Activated T-cell treated with anti-CD3 and anti-CD28 coated beads for 1 hour (primary cell): ENCODE data around the gene AIFM2.
A peak's percentile ranks its signal among the peaks of the same experiment; 100 is the strongest.
"Not testable (repeated sequence)": the region's sequence is repeated elsewhere in the genome, so short reads cannot be mapped to it uniquely, and the experiment has no call there.

Source experiments
- DNase-seq: peaks from one replicate; pipeline ENCODE4 v3.0.0-alpha.2; 2020; ENCODE audit warnings: low read depth

The AIFM2 gene

GRCh38 chr10:70121281-70121949 lies 11.2 kb downstream of the AIFM2 start:
- DNase-seq: no peak

GRCh38 chr10:70120417-70120816 lies 12.2 kb downstream of the AIFM2 start:
- no peak for DNase-seq

GRCh38 chr10:70119623-70120022 lies 13.0 kb downstream of the AIFM2 start:
- DNase-seq: no peak

- DNase-seq: no peak
These were observed 13.4 kb downstream of the AIFM2 start for GRCh38 chr10:70119197-70119596.

- no peak for DNase-seq
These were observed 14.4 kb downstream of the AIFM2 start for GRCh38 chr10:70118196-70118595.

GRCh38 chr10:70117646-70118045 lies 15.0 kb downstream of the AIFM2 start:
- DNase-seq: no peak

GRCh38 chr10:70115948-70116682 lies 16.5 kb downstream of the AIFM2 start:
- peak; percentile 37 for DNase-seq

- no peak for DNase-seq
These were observed 17.7 kb downstream of the AIFM2 start for GRCh38 chr10:70114902-70115301.

- no peak for DNase-seq
These were observed 20.6 kb downstream of the AIFM2 start for GRCh38 chr10:70112071-70112470.

- DNase-seq: no peak
These were observed 21.1 kb downstream of the AIFM2 start for GRCh38 chr10:70111496-70111895.

- no peak for DNase-seq
These were observed 23.4 kb downstream of the AIFM2 start for GRCh38 chr10:70109064-70109729.

GRCh38 chr10:70106958-70107791 lies 25.4 kb downstream of the AIFM2 start:
- no peak for DNase-seq

- no peak for DNase-seq
These were observed 31.0 kb downstream of the AIFM2 start for GRCh38 chr10:70101668-70102067.

- DNase-seq: not testable (repeated sequence)
These were observed 31.5 kb downstream of the AIFM2 start for GRCh38 chr10:70101068-70101562.

GRCh38 chr10:70098271-70098670 lies 34.4 kb downstream of the AIFM2 start:
- DNase-seq: no peak

GRCh38 chr10:70097459-70097858 lies 35.2 kb downstream of the AIFM2 start:
- no peak for DNase-seq

GRCh38 chr10:70096705-70097420 lies 35.8 kb downstream of the AIFM2 start:
- DNase-seq: no peak

- no peak for DNase-seq
These were observed 36.5 kb downstream of the AIFM2 start for GRCh38 chr10:70096016-70096704.

GRCh38 chr10:70094250-70094649 lies 38.4 kb downstream of the AIFM2 start:
- no peak for DNase-seq

- DNase-seq: no peak
These were observed 39.2 kb downstream of the AIFM2 start for GRCh38 chr10:70093335-70093944.

- no peak for DNase-seq
These were observed 40.3 kb downstream of the AIFM2 start for GRCh38 chr10:70092389-70092718.
